GM12878 (cell line): Measurements from ENCODE around the gene SANBR. TPM values are rescaled to one million over a fixed set of nuclear protein-coding genes. Genes with fewer than 3 reads are reported as not detected.

ENCODE experiments used
- BMI1 ChIP-seq: fragments of 450-650 bp; IDR thresholded peaks from 2 replicates; pipeline ENCODE4 v1.6.1; 2016; ENCODE audit warnings: mild to moderate bottlenecking, moderate library complexity, borderline replicate concordance
- EZH2 ChIP-seq: IDR thresholded peaks from 2 replicates; pipeline ENCODE4 v1.6.1; 2012; ENCODE audit warnings: low read depth, mild to moderate bottlenecking, control low read depth, inconsistent platforms, low read length, borderline replicate concordance; ENCODE audit not compliant: control insufficient read depth
- HCFC1 ChIP-seq: fragments of 150-350 bp; IDR thresholded peaks from 2 replicates; pipeline ENCODE4 v1.6.1; 2014; ENCODE audit warnings: low read length
- JUNB ChIP-seq: IDR thresholded peaks from 2 replicates; pipeline ENCODE4 v1.6.1; 2016; ENCODE audit warnings: antibody characterized with exemption, mild to moderate bottlenecking
- NFYA ChIP-seq: IDR thresholded peaks from 2 replicates; pipeline ENCODE4 v1.6.1; 2011; ENCODE audit warnings: low read depth, mild to moderate bottlenecking, low read length, improper control_type of control experiment, borderline replicate concordance
- NR2C2 ChIP-seq: IDR thresholded peaks from 2 replicates; pipeline ENCODE4 v1.6.1; 2011; ENCODE audit warnings: borderline replicate concordance, low read depth; ENCODE audit not compliant: control insufficient read depth, insufficient read length
- TBL1XR1 ChIP-seq: IDR thresholded peaks from 2 replicates; pipeline ENCODE4 v1.6.1; 2012; ENCODE audit warnings: low read depth, low read length, improper control_type of control experiment
- TCF7 ChIP-seq: IDR thresholded peaks from 2 replicates; pipeline ENCODE4 v1.6.1; 2014; ENCODE audit warnings: antibody characterized with exemption, borderline replicate concordance
- polyA plus RNA-seq, 11 experiments: library from polyadenylated mRNA; depleted of rRNA in 4 of 11; unstranded in 6 of 11; stranded (reverse) in 5 of 11; fragments of >200 nt; fragmentation: Nextera tagmentation in 4 of 11; fragmentation: Illumina TruSeq in 1 of 11; extraction: Ambion mirVana in 4 of 11; extraction: Trizol in 1 of 11; gene quantifications; 1 replicate in 1 of 11; 2 replicates in 10 of 11; pipeline versions ENCODE4 v1.2.1 to v1.2.3, GENCODE V29; 2011 to 2016; ENCODE audit warnings: inconsistent platforms in 2 of 11, missing spikeins in 2 of 11, low read depth in 1 of 11
- total RNA-seq, 4 experiments: library from RNA; depleted of rRNA in 3 of 4; stranded (reverse); fragments of >200 nt in 3 of 4; fragmentation: Illumina TruSeq in 1 of 4; extraction: Trizol in 1 of 4; gene quantifications; 2 replicates each; pipeline versions ENCODE4 v1.2.1 to v1.2.3, GENCODE V29; 2013 to 2021
- TF ChIP-seq, protein P1 (sequence below): fragments of 450-650 bp; IDR thresholded peaks from 2 replicates; pipeline ENCODE4 v1.6.1; 2016; ENCODE audit warnings: mild to moderate bottlenecking, moderate library complexity, borderline replicate concordance
- TF ChIP-seq, protein P2 (sequence below): fragments of 450-650 bp; IDR thresholded peaks from 2 replicates; pipeline ENCODE4 v1.6.1; 2017; ENCODE audit warnings: low read depth, mild to moderate bottlenecking, moderate library complexity
- TF ChIP-seq, protein P3 (sequence below): IDR thresholded peaks from 2 replicates; pipeline ENCODE4 v1.6.1; 2012; ENCODE audit warnings: low read depth, low read length, improper control_type of control experiment
- TF ChIP-seq, protein P4 (sequence below): fragments of 450-650 bp; formaldehyde crosslinking; IDR thresholded peaks from 2 replicates; pipeline ENCODE4 v1.5.0; 2022; ENCODE audit warnings: mild to moderate bottlenecking, missing genetic modification characterization
- TF ChIP-seq, protein P5 (sequence below): fragments of 450-650 bp; IDR thresholded peaks from 2 replicates; pipeline ENCODE4 v1.6.1; 2017; ENCODE audit warnings: mild to moderate bottlenecking, moderate library complexity

Gene SANBR
- total and polyA plus RNA-seq, 10 of the 15 experiments (the other 5 are each of a cell fraction or from before 2014, with no cell fraction given): 2.2 to 11.0 (median 7.0) TPM

DNA sequence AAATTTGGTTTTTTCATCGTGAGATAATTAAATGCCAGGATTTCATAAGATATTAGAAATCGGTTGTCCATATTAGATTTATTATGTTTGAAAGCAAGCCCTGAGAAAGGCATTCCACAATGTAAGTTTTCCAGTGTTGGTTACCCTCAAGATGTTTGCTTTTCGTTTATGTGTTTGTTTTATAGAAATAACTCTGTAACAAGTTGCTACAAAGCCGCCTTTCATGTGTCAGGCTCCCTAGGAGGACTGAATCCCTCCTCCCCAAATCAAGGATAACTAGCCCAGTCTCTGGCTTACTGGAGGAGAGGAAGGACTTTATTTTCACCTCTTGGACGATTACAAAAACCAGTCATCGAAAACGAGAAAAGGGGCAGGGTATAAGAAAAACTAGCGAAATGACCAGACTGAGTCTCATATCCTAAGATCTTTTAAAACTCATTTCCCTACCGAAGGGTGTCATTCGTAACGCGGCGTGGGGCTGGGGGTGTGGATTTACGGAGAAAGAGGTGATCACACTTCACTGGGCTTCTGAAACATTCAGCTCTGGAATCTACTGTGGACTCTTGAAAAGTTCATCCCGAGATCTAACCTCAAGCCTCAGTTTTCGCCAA, 49.2 kb upstream of the SANBR start (continued):
- TF ChIP-seq NR2C2 (no peak), BMI1 (no peak), TCF7 (no peak), EZH2 (no peak), JUNB (peak; percentile 75), TBL1XR1 (no peak), NFYA (no peak), HCFC1 (no peak)
- TF ChIP-seq, protein P1, sequence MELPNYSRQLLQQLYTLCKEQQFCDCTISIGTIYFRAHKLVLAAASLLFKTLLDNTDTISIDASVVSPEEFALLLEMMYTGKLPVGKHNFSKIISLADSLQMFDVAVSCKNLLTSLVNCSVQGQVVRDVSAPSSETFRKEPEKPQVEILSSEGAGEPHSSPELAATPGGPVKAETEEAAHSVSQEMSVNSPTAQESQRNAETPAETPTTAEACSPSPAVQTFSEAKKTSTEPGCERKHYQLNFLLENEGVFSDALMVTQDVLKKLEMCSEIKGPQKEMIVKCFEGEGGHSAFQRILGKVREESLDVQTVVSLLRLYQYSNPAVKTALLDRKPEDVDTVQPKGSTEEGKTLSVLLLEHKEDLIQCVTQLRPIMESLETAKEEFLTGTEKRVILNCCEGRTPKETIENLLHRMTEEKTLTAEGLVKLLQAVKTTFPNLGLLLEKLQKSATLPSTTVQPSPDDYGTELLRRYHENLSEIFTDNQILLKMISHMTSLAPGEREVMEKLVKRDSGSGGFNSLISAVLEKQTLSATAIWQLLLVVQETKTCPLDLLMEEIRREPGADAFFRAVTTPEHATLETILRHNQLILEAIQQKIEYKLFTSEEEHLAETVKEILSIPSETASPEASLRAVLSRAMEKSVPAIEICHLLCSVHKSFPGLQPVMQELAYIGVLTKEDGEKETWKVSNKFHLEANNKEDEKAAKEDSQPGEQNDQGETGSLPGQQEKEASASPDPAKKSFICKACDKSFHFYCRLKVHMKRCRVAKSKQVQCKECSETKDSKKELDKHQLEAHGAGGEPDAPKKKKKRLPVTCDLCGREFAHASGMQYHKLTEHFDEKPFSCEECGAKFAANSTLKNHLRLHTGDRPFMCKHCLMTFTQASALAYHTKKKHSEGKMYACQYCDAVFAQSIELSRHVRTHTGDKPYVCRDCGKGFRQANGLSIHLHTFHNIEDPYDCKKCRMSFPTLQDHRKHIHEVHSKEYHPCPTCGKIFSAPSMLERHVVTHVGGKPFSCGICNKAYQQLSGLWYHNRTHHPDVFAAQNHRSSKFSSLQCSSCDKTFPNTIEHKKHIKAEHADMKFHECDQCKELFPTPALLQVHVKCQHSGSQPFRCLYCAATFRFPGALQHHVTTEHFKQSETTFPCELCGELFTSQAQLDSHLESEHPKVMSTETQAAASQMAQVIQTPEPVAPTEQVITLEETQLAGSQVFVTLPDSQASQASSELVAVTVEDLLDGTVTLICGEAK: no peak
- TF ChIP-seq, protein P2, sequence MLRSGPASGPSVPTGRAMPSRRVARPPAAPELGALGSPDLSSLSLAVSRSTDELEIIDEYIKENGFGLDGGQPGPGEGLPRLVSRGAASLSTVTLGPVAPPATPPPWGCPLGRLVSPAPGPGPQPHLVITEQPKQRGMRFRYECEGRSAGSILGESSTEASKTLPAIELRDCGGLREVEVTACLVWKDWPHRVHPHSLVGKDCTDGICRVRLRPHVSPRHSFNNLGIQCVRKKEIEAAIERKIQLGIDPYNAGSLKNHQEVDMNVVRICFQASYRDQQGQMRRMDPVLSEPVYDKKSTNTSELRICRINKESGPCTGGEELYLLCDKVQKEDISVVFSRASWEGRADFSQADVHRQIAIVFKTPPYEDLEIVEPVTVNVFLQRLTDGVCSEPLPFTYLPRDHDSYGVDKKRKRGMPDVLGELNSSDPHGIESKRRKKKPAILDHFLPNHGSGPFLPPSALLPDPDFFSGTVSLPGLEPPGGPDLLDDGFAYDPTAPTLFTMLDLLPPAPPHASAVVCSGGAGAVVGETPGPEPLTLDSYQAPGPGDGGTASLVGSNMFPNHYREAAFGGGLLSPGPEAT: no peak
- TF ChIP-seq, protein P3, sequence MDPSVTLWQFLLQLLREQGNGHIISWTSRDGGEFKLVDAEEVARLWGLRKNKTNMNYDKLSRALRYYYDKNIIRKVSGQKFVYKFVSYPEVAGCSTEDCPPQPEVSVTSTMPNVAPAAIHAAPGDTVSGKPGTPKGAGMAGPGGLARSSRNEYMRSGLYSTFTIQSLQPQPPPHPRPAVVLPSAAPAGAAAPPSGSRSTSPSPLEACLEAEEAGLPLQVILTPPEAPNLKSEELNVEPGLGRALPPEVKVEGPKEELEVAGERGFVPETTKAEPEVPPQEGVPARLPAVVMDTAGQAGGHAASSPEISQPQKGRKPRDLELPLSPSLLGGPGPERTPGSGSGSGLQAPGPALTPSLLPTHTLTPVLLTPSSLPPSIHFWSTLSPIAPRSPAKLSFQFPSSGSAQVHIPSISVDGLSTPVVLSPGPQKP: no peak
- TF ChIP-seq, protein P4, sequence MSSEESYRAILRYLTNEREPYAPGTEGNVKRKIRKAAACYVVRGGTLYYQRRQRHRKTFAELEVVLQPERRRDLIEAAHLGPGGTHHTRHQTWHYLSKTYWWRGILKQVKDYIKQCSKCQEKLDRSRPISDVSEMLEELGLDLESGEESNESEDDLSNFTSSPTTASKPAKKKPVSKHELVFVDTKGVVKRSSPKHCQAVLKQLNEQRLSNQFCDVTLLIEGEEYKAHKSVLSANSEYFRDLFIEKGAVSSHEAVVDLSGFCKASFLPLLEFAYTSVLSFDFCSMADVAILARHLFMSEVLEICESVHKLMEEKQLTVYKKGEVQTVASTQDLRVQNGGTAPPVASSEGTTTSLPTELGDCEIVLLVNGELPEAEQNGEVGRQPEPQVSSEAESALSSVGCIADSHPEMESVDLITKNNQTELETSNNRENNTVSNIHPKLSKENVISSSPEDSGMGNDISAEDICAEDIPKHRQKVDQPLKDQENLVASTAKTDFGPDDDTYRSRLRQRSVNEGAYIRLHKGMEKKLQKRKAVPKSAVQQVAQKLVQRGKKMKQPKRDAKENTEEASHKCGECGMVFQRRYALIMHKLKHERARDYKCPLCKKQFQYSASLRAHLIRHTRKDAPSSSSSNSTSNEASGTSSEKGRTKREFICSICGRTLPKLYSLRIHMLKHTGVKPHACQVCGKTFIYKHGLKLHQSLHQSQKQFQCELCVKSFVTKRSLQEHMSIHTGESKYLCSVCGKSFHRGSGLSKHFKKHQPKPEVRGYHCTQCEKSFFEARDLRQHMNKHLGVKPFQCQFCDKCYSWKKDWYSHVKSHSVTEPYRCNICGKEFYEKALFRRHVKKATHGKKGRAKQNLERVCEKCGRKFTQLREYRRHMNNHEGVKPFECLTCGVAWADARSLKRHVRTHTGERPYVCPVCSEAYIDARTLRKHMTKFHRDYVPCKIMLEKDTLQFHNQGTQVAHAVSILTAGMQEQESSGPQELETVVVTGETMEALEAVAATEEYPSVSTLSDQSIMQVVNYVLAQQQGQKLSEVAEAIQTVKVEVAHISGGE (CRISPR knock-in tag): no peak
- TF ChIP-seq, protein P5, sequence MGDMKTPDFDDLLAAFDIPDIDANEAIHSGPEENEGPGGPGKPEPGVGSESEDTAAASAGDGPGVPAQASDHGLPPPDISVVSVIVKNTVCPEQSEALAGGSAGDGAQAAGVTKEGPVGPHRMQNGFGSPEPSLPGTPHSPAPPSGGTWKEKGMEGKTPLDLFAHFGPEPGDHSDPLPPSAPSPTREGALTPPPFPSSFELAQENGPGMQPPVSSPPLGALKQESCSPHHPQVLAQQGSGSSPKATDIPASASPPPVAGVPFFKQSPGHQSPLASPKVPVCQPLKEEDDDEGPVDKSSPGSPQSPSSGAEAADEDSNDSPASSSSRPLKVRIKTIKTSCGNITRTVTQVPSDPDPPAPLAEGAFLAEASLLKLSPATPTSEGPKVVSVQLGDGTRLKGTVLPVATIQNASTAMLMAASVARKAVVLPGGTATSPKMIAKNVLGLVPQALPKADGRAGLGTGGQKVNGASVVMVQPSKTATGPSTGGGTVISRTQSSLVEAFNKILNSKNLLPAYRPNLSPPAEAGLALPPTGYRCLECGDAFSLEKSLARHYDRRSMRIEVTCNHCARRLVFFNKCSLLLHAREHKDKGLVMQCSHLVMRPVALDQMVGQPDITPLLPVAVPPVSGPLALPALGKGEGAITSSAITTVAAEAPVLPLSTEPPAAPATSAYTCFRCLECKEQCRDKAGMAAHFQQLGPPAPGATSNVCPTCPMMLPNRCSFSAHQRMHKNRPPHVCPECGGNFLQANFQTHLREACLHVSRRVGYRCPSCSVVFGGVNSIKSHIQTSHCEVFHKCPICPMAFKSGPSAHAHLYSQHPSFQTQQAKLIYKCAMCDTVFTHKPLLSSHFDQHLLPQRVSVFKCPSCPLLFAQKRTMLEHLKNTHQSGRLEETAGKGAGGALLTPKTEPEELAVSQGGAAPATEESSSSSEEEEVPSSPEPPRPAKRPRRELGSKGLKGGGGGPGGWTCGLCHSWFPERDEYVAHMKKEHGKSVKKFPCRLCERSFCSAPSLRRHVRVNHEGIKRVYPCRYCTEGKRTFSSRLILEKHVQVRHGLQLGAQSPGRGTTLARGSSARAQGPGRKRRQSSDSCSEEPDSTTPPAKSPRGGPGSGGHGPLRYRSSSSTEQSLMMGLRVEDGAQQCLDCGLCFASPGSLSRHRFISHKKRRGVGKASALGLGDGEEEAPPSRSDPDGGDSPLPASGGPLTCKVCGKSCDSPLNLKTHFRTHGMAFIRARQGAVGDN: no peak
